ENCODE measurements around the gene DNLZ.

The DNLZ gene

DNA sequence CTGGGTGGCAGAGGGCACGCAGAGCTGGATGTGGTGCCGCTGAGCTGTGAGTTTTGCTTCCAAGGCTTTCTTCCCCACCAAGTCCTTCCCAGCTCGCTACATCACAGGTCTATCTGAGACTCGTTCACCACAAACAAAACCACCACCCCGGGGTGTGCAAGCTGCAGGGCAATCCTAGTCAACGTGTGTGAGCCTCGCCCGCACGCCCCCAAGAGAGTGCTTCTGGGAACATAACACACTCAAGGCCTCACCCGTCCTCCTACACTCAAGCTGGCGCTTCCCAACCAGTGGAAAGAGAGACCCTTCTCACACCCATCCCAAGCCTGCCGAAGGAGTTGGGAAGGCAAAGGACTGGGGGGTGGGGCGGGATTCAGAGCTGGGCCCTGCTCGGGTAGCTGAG, 25.9 kb upstream of the DNLZ start:
- no peak overlapping the region for H3K27ac ChIP-seq
- no peak overlapping the region for H3K4me3 ChIP-seq
- H3K36me3 ChIP-seq = peaks cover 38 to 90% (median 84%) of the 10 kb centered on the region in 3 donors
- intact Hi-C loops (cut with DNase I; ENCODE audit: low total_unique reads) = no loop called here
- no peaks in the 10 kb centered on the region for H3K9me3 ChIP-seq
- DNase-seq = no peak
- H3K27me3 ChIP-seq = no peaks in the 10 kb centered on the region
- H3K4me1 ChIP-seq = no peaks in the 10 kb centered on the region
- TF ChIP-seq, protein P1, sequence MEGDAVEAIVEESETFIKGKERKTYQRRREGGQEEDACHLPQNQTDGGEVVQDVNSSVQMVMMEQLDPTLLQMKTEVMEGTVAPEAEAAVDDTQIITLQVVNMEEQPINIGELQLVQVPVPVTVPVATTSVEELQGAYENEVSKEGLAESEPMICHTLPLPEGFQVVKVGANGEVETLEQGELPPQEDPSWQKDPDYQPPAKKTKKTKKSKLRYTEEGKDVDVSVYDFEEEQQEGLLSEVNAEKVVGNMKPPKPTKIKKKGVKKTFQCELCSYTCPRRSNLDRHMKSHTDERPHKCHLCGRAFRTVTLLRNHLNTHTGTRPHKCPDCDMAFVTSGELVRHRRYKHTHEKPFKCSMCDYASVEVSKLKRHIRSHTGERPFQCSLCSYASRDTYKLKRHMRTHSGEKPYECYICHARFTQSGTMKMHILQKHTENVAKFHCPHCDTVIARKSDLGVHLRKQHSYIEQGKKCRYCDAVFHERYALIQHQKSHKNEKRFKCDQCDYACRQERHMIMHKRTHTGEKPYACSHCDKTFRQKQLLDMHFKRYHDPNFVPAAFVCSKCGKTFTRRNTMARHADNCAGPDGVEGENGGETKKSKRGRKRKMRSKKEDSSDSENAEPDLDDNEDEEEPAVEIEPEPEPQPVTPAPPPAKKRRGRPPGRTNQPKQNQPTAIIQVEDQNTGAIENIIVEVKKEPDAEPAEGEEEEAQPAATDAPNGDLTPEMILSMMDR (IDR thresholded peaks at IDR 0.05) = no peak

DNA sequence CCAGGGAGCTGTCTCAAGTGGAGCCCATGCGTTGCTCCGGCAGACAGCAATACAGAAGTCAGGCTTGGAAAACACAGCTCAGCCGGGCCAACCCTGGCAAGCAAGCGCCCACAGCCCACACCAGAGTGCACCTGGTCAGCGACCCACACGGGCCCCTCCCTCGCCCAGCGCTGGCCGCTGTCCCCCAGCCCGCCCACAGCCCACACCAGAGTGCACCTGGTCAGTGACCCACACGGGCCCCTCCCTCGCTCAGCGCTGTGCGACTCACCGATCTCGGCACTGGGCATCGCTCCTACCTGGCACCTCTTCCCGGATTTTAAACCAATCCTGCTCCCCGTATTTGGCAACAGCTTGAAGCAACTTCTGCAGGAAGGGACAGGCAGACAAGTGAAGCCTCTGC, 23.7 kb upstream of the DNLZ start:
- TF ChIP-seq, protein P1 (IDR thresholded peaks at IDR 0.05) = no peak
- Histone ChIP-seq H3K27me3 (no peaks in the 10 kb centered on the region), H3K4me1 (no peaks in the 10 kb centered on the region), H3K27ac (no peak overlapping the region), H3K4me3 (no peak overlapping the region), H3K9me3 (no peaks in the 10 kb centered on the region), H3K36me3 (peaks cover 45 to 90% (median 86%) of the 10 kb centered on the region in 3 donors)
- DNase-seq = no peak
- intact Hi-C loops (cut with DNase I; ENCODE audit: low total_unique reads) = no loop called here

DNA sequence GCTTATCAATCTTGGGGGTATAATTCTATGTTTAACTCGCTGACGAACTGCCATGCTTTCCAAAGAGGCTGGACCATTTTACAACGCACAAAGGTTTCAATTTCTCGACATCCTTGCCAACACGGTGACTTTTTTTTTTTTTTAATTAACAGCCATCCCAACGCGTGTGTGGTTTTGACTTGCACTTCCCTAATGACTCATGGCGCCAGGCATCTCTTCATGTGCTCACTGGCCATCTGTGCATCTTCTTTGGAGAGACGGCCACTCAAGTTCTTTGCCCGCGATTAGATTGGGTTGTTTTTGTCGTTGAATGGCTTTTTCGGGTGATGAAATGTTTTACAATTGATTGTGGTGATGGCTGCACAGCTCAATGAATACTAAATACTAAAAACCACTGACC, 22.5 kb upstream of the DNLZ start:
- H3K4me1 ChIP-seq = no peaks in the 10 kb centered on the region
- TF ChIP-seq, protein P1 (IDR thresholded peaks at IDR 0.05) = no peak
- H3K27me3 ChIP-seq = no peaks in the 10 kb centered on the region
- no peak overlapping the region for H3K27ac ChIP-seq
- no peak overlapping the region for H3K4me3 ChIP-seq
- intact Hi-C loops (cut with DNase I; ENCODE audit: low total_unique reads) = no loop called here
- H3K9me3 ChIP-seq = no peaks in the 10 kb centered on the region
- H3K36me3 ChIP-seq = peaks cover 43 to 91% (median 87%) of the 10 kb centered on the region in 3 donors
- DNase-seq = no peak

DNA sequence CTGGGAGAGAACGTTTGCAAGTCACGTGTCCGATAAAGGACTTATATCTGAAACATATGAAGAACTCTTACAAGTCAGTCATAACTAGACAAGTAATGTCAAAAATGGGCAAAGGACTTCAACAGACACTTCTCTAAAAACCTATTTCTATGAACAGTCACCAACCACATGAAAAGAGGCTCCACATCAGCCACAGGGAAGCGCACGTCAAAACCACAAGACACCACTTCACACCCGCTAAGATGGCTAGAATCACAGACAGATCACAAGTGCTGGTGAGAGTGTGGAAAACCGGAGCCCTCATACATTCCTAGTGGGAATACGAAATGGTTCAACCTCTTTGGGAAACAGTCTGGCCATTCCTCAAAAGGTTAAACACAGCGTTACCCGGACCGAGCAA, 21.5 kb upstream of the DNLZ start:
- Histone ChIP-seq H3K4me3 (no peak overlapping the region), H3K4me1 (no peaks in the 10 kb centered on the region), H3K27me3 (no peaks in the 10 kb centered on the region), H3K27ac (no peak overlapping the region), H3K36me3 (peaks cover 47 to 100% (median 91%) of the 10 kb centered on the region in 3 donors), H3K9me3 (no peaks in the 10 kb centered on the region)
- TF ChIP-seq, protein P1 (IDR thresholded peaks at IDR 0.05) = no peak
- intact Hi-C loops (cut with DNase I; ENCODE audit: low total_unique reads) = no loop called here
- no peak for DNase-seq

DNA sequence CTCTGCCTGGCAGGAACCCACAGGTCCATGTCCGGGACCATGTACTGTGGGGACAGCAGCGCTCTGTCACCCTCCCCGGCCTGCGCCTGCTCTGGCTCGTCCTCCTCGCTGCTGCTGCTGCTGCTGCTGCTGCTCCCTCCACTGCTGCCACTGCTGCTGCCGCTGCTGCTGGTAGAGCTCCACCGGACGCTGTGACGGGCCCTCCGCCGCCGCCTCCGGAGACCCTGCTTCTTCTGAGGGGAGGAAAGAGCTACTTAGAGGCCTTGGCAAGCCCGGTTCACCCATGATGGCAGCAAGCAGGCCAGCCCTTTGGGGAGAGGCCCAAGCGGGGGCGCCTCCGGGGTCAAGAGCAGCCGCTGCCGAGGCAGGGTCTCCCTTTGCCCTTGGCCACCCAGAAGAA, 19.9 kb upstream of the DNLZ start:
- TF ChIP-seq, protein P1 (IDR thresholded peaks at IDR 0.05) = no peak
- intact Hi-C loops (cut with DNase I; ENCODE audit: low total_unique reads) = loop anchor here (5.0 kb wide), 1 partner anchor 1009 kb away; no protein-coding TSS in a partner anchor
- peaks cover 41 to 100% (median 91%) of the 10 kb centered on the region in 3 donors for H3K36me3 ChIP-seq

More for the DNA sequence above, 19.9 kb upstream of the DNLZ start:
- no peak overlapping the region for H3K4me3 ChIP-seq
- H3K27ac ChIP-seq = no peak overlapping the region
- H3K9me3 ChIP-seq = no peaks in the 10 kb centered on the region
- no peaks in the 10 kb centered on the region for H3K27me3 ChIP-seq
- no peak for DNase-seq
- H3K4me1 ChIP-seq = no peaks in the 10 kb centered on the region

Data from tibial artery (tissue), 4 donors.